Loucy (cell line): Measurements from ENCODE around the gene S100A13.

Experiments used
- H2AFZ ChIP-seq: fragments of 200-600 bp; sonication (generic); 2 replicates; pipeline ENCODE4 v1.6.0; 2016; ENCODE audit warnings: antibody characterized with exemption, mild to moderate bottlenecking, low read length, moderate library complexity
- H3F3A ChIP-seq: fragments of 200-600 bp; 2 replicates; pipeline ENCODE4 v1.6.0; 2016; ENCODE audit warnings: antibody characterized with exemption, low read depth, mild to moderate bottlenecking
- H3K27me3 ChIP-seq: fragments of 200-600 bp; sonication (generic); 2 replicates; pipeline ENCODE4 v1.6.1; 2014; ENCODE audit warnings: low read length, mild to moderate bottlenecking; ENCODE audit not compliant: insufficient read depth, poor library complexity, severe bottlenecking
- H3K36me3 ChIP-seq: fragments of 200-600 bp; sonication (generic); 2 replicates; pipeline ENCODE4 v1.6.1; 2016; ENCODE audit warnings: low read length; ENCODE audit not compliant: insufficient read depth
- H3K4me1 ChIP-seq: fragments of 200-600 bp; sonication (generic); 2 replicates; pipeline ENCODE4 v1.5.1; 2014; ENCODE audit warnings: low read length, mild to moderate bottlenecking; ENCODE audit not compliant: insufficient read depth, poor library complexity, severe bottlenecking
- H3K4me2 ChIP-seq: fragments of 200-600 bp; sonication (generic); 2 replicates; pipeline ENCODE4 v1.6.0; 2014; ENCODE audit warnings: antibody characterized with exemption, low read length, low read depth, mild to moderate bottlenecking; ENCODE audit not compliant: poor library complexity, severe bottlenecking
- H3K4me3 ChIP-seq: fragments of 200-600 bp; sonication (generic); 2 replicates; pipeline ENCODE4 v1.5.1; 2014; ENCODE audit warnings: low read length, mild to moderate bottlenecking, mixed read lengths; ENCODE audit not compliant: poor library complexity, severe bottlenecking
- H3K79me2 ChIP-seq: fragments of 200-600 bp; sonication (generic); 2 replicates; pipeline ENCODE4 v1.6.1; 2014; ENCODE audit warnings: low read length; ENCODE audit not compliant: insufficient read depth
- H3K9ac ChIP-seq: fragments of 200-600 bp; sonication (generic); 2 replicates; pipeline ENCODE4 v1.6.0; 2014; ENCODE audit warnings: mild to moderate bottlenecking, low read depth, low read length, moderate library complexity; ENCODE audit not compliant: poor library complexity, severe bottlenecking
- H3K9me2 ChIP-seq: fragments of 200-600 bp; sonication (generic); replicated peaks from 2 replicates; pipeline ENCODE4 v1.6.1; 2016; ENCODE audit warnings: low read depth, low read length, mixed read lengths
- H3K9me3 ChIP-seq: fragments of 200-600 bp; sonication (generic); 2 replicates; pipeline ENCODE4 v1.6.1; 2014; ENCODE audit warnings: mild to moderate bottlenecking, antibody characterized with exemption, low read length, low read depth; ENCODE audit not compliant: insufficient read depth
- H4K20me1 ChIP-seq: fragments of 200-600 bp; sonication (generic); 2 replicates; pipeline ENCODE4 v1.6.0; 2014; ENCODE audit warnings: antibody characterized with exemption, low read length, mild to moderate bottlenecking; ENCODE audit not compliant: insufficient read depth, poor library complexity, severe bottlenecking
- EZH2phosphoT487 ChIP-seq: fragments of 200-600 bp; IDR thresholded peaks from 2 replicates; pipeline ENCODE4 v1.6.1; 2018; ENCODE audit warnings: antibody characterized with exemption, mild to moderate bottlenecking, moderate library complexity, borderline replicate concordance
- TF ChIP-seq, protein P1 (sequence below): fragments of 200-600 bp; sonication (generic); conservative IDR thresholded peaks from 2 replicates; pipeline ENCODE4 v1.5.1; 2014; ENCODE audit warnings: mild to moderate bottlenecking, antibody characterized with exemption, low read length

S100A13 gene

DNA sequence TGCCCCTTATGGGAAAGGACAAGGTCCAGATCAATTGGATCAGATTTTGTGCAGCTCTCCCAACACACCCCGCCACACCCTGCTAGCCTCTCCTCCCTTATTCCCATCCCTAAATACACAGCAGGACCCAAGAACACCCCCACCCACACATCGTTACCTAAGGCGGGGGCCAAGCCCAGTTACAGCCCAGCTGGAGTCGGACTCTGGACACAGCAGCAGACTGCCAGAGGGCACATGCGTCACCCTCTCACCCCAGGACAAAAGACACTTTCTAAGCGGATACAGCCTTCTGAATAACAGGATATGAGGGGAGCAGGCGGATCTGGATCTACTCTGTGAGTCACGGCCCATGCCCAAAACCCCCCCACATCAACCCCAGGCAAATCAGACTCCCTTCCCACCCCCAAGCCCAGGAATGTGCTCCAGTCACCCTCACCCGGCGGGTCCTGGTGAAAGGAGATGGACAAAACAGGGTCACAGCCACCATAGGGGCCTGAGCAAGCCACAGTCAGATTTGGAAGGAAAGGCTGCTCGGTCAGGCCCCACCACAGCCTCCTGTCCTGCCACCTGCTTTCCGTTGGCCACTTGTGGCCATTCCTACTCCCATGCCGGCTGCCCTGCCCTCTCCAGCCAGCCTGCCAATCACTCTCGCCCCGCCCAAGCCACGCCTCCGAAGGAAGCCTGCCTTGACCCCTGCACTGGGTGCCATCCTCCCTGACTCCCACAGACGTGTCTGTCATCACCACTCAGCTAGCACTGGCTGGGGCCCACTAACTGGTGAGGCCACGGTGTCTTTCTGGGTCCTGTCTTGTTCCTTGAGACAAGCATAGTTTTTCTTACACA, 18.3 kb downstream of the S100A13 start:
- TF ChIP-seq EZH2phosphoT487: no peak
- TF ChIP-seq, protein P1, sequence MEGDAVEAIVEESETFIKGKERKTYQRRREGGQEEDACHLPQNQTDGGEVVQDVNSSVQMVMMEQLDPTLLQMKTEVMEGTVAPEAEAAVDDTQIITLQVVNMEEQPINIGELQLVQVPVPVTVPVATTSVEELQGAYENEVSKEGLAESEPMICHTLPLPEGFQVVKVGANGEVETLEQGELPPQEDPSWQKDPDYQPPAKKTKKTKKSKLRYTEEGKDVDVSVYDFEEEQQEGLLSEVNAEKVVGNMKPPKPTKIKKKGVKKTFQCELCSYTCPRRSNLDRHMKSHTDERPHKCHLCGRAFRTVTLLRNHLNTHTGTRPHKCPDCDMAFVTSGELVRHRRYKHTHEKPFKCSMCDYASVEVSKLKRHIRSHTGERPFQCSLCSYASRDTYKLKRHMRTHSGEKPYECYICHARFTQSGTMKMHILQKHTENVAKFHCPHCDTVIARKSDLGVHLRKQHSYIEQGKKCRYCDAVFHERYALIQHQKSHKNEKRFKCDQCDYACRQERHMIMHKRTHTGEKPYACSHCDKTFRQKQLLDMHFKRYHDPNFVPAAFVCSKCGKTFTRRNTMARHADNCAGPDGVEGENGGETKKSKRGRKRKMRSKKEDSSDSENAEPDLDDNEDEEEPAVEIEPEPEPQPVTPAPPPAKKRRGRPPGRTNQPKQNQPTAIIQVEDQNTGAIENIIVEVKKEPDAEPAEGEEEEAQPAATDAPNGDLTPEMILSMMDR: no peak
- Histone ChIP-seq H3K36me3 (no peaks in the 10 kb centered on the region), H3K4me2 (no peak overlapping the region), H3K79me2 (no peaks in the 10 kb centered on the region), H3K4me1 (no peaks in the 10 kb centered on the region), H4K20me1 (no peaks in the 10 kb centered on the region), H3K9me3 (no peaks in the 10 kb centered on the region), H3K4me3 (no peak overlapping the region), H3K27me3 (no peaks in the 10 kb centered on the region), H3K9ac (no peak overlapping the region), H3F3A (no peaks in the 10 kb centered on the region), H3K9me2 (no peaks in the 10 kb centered on the region), H2AFZ (no peak overlapping the region)

DNA sequence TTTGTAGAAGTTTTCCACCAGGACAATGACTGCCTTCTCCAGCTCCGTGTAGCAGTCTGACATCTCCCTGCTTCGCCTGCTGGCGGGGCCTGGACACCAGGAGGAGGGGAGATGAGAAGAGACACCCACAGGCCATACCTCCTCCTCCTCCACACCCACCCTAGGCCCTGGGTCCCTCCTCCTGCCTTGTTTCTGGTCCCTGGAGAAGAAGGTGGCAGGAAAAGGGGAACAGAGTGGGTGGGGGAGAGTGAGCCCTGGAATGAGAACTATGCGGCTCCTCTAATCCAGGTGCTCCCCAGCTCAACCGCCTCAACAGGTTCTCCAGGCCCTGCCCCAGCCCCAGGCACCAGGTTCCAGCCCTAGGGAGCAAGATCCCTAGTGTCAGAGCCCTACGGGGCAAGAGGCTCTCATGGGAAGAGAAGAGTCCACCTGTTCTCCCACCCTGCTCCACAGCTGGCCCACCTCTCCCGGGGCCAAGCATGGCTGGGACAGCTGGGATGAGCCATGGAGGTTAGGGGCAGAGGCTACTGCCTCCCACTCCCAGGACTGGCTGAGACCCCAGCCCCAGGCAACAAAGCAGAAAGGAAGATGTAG, 19.1 kb downstream of the S100A13 start:
- Histone ChIP-seq H4K20me1 (no peaks in the 10 kb centered on the region), H3K4me3 (no peak overlapping the region)

DNA sequence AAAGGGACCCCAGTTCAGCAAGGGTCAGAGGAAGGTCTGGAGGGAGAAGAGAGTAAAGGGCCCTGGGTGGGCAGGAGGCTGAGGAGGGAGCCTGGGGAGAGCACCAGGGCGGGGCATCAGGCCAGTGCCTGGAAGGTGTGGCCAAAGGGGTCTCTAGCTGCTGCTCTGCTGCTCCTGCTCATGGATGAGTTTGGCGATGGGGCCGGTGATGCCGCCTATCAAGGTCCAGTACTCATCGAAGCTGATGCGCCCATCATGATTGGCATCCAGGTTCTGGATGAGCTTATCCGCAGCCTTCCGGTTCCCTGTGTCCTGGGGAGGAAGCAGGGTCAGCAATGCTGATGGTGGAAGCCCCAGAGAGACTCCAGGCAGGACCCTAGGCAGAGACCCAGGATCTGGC, 19.9 kb downstream of the S100A13 start:
- Histone ChIP-seq H2AFZ (no peak overlapping the region), H3K9ac (no peak overlapping the region), H3K4me3 (no peak overlapping the region), H3K9me2 (no peaks in the 10 kb centered on the region), H3K79me2 (no peaks in the 10 kb centered on the region), H3K4me2 (no peak overlapping the region), H3K27me3 (no peaks in the 10 kb centered on the region), H3K36me3 (no peaks in the 10 kb centered on the region), H3K4me1 (no peaks in the 10 kb centered on the region), H3K9me3 (no peaks in the 10 kb centered on the region), H3F3A (no peaks in the 10 kb centered on the region), H4K20me1 (no peaks in the 10 kb centered on the region)
- no peak for TF ChIP-seq EZH2phosphoT487
- TF ChIP-seq, protein P1: no peak

More for the DNA sequence above, 19.1 kb downstream of the S100A13 start:
- H2AFZ ChIP-seq: no peak overlapping the region
- no peak overlapping the region for H3K4me2 ChIP-seq
- TF ChIP-seq, protein P1: no peak
- no peaks in the 10 kb centered on the region for H3K79me2 ChIP-seq
- H3F3A ChIP-seq: no peaks in the 10 kb centered on the region
- no peaks in the 10 kb centered on the region for H3K9me3 ChIP-seq
- no peaks in the 10 kb centered on the region for H3K9me2 ChIP-seq
- no peak overlapping the region for H3K9ac ChIP-seq
- H3K36me3 ChIP-seq: no peaks in the 10 kb centered on the region
- H3K27me3 ChIP-seq: no peaks in the 10 kb centered on the region
- H3K4me1 ChIP-seq: no peaks in the 10 kb centered on the region
